NCI-H1930 (cell line): ENCODE data around the gene ADH1A.
"Not testable (repeated sequence)": the region's sequence is repeated elsewhere in the genome, so short reads cannot be mapped to it uniquely, and the experiment has no call there.

Experiments used
- DNase-seq, 2 experiments: peaks; one replicate each; lab custom pipeline; 2025; lab: John Stamatoyannopoulos, UW

The ADH1A gene

GRCh38 chr4:99290848-99291786 lies at the start of gene ADH1A:
Gene ADH1A (minus strand): TSS chr4:99290985. CDS start chr4:99290914, 71 bp downstream.
- DNase-seq: no peak

GRCh38 chr4:99339172-99339571 lies 48.4 kb upstream of the ADH1A start:
- DNase-seq: no peak

DNA sequence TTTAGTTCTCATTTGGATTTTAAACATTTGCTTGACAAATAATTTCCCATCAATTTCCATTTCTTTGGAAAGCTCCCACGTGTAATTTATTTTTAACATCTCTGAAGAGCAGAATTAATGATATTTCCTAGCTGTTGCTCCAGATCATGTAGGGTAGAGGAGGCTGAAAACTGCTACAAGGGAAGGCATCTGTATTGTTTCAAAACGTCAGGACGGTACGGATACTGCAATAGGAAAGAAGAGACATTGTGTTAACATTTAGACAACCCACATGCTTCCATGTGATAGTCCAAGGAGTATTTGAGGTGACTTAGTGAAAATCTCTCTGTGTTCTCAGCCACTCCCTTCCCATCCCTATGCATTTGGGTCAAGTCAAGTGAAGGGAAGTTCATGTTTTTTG lies 45.8 kb upstream of the ADH1A start:
- no peak for DNase-seq

DNA sequence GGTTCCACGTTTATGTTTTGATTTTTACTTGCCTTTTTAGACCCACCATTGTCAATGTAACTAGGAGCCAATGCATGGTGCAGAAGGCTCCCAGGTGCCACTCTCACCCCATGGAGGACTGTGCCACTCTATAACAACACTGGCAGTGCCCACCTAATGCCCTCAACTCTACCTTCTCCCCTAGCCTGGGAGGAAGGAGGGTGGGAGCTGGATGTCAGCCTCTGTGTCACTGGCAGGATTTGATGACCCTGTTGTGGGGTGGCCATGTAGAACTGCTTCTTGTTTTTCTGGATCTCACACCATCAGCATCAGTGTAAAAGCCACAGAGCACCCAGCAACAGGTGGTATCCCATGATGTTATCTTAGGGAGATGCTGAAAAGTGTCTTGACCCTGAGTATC lies 44.1 kb upstream of the ADH1A start:
- DNase-seq: no peak

DNA sequence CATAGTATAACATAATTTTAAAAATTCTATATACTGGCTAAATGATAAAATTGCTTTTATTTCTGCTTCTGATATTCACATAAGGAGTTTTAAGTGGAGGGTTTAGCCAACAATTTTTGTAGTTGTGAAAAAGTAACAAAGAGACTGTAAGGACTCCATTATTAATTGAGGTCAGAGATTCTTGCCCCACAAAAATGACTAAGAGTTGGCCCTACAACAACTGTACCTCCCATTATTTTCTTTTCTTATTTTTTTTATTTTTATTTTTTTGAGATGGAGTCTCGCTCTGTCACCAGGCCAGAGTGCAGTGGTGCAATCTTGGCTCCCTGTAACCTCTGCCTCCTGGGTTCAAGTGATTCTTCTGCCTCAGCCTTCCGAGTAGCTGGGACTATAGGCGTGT lies 39.9 kb upstream of the ADH1A start:
- no peak for DNase-seq

- no peak for DNase-seq
Observed at GRCh38 chr4:99329876-99330275, 39.1 kb upstream of the ADH1A start.

DNA sequence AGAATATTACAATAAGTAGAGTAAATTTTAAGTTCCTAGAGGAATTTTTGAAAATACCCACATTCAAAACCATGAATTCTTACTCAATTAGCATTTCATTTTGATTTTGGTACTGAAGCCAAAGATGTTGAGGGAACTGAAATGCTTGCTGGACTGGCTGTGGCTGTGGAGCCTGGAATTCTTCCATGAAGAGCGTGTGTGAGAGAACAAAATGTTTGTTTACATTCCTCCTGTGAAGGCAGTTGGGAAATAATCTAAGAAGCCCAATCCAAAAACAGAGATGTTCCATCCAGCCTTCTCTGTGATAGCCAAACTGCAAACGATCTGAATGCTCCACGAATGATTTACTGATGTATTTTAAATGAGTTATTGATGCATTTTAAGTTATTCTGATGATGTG lies 34.2 kb upstream of the ADH1A start:
- no peak for DNase-seq

DNA sequence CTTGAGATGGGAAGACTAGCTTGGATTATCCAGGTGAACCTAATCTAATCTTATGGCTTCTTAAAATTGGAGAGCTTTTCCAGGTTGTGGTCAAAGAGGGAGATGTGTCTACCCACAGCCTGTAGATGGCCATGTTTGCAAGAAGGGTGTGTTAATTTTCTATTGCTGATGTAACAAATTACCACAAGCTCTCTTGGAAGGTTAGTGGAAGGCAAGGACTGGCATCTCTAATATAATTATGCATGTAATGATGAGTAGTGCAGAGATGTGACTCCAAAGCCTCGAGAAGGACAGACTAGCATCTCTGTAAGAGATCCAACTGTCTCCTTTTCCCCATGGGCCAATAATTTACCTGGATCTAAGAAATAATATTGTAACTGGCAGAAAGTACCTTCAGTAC lies 33.6 kb upstream of the ADH1A start:
- DNase-seq: no peak

GRCh38 chr4:99323756-99324155 lies 33.0 kb upstream of the ADH1A start:
- no peak for DNase-seq

GRCh38 chr4:99321241-99322191 lies 30.7 kb upstream of the ADH1A start, which contains the start of gene ADH1B:
Gene ADH1B (minus strand): TSS chr4:99321401. CDS start chr4:99321331, 70 bp downstream.
- no peak for DNase-seq

DNA sequence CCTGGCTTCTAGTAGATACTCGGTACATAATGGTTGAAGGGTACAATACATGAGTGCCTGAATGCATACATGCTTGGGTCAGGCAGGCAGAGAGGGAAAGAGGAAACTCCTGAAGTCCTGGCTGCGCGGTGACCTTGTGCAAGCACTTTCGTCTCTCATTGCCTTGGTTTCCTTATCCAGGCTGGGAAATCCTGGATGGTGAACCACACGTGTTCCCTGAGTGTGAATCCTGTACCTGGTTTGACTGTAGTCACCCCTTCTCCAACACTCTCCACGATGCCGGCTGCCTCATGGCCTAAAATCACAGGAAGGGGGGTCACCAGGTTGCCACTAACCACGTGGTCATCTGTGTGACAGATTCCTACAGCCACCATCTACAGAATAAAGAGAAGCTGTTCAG lies 27.0 kb upstream of the ADH1A start:
- not testable (repeated sequence) for DNase-seq

DNA sequence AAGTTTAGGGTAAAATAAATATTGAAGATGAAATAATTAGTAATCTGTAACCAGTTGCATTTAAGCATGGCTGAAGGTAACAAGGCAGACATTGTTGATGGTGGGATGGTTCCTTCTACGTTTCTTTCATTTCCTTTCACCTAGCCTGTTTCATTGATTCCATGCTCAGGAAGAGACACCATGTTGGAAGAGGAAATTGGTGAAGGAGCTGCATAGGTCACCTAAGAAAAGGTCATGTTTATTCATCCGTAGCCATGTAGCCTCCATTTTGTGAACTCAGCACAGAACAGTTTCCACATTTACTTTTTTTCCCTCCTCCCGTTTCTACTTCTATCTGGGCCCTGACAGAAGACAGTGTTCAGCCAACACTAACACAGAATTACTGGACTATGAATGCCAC lies 26.6 kb upstream of the ADH1A start:
- DNase-seq: no peak

DNA sequence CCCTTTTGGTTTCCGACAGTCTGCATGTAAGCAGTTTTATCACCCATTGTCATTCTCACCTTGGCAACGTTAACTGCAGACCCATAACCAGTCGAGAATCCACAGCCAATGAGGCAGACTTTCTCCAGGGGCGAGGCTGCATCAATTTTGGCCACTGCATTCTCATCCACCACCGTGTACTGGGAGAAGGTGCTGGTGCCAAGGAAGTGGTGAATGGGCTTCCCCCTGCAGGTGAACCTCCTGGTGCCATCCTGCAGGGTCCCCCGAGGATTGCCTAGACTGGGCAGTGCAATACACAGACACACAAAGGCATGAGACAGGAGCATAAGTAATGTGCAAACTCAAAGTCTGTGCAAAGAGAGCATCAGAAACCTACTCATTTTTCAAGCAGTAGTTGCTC lies 25.1 kb upstream of the ADH1A start:
- no peak for DNase-seq

GRCh38 chr4:99314211-99314610 lies 23.4 kb upstream of the ADH1A start:
- no peak for DNase-seq

- DNase-seq: no peak
Observed at GRCh38 chr4:99310389-99310788, 19.6 kb upstream of the ADH1A start.

DNA sequence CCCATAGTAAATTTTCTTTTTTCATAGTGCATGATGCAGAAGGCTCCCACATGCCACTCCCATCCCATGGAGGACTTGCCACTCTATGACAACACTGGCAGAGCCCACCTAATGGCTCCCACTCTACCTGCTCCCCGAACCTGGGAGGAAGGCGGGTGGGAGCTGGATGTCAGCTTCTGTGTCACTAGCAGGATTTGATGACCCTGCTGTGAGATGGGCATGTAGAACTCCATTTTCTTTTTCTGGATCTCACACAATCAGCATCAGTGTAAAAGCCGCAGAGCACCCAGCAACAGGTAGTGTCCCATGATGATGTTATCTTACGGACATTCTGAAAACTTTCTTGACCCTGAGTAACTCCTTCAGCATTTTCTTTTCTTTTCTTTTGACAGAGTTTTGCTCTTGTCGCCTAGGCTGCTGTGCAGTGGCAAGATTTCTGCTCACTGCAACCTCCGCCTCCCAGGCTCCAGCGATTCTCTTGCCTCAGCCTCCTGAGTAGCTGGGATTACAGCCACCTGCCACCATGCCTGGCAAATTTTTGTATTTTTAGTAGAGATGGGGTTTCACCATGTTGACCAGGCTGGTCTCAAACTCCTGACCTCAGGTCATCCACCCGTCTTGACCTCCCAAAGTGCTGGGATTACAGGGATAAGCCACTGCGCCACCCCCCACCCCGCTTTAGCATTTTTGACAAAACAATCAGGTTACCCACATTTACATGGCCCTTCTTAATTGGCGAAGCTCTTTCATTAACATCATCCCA lies 15.0 kb upstream of the ADH1A start:
- no peak for DNase-seq

DNA sequence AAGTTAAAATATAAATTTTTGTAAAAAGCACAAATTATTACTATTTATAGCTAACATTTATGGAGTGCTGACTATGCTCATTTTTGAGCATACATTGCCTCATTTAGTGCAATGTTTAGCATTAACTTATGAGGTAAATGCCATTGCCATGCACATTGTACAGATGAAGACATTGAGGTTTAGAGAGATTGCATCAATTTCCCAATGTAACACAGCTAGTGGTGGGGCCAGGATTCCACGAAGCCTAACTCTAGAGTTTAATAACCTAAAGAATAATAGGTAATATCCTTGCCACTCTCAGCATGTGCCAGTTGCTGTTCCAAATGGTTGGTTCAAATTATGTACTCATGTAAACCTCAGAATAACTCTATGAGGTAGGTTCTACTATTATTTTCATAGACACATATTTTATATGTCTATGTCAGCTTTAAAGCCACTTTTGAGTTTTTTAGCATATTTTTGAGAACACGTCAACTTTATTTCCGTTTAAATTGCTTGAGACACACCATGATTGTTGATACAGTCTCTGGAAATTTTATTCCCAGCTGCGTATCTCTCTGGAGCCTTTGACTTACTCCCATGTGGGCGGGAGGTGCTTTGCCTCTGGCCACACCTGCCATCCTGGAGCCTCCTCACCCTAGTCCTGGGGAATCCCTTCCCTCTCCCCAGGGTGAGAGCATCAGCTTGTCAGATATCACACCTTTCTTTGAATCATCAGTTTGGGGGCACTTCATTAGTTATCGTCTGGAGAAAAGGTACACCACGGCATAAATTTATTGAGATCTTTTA lies 10.8 kb upstream of the ADH1A start:
- DNase-seq: no peak

- no peak for DNase-seq
Observed at GRCh38 chr4:99300934-99301333, 10.1 kb upstream of the ADH1A start.

- no peak for DNase-seq
Observed at GRCh38 chr4:99293357-99293756, 2.6 kb upstream of the ADH1A start.

- DNase-seq: no peak
Observed at GRCh38 chr4:99285387-99285786, 5.4 kb downstream of the ADH1A start.

GRCh38 chr4:99282731-99283130 lies 8.1 kb downstream of the ADH1A start:
- DNase-seq: no peak
